NOMO-1 treated with dmso at 0.1 percent for 144 hours (cell line): ENCODE measurements around the gene KNDC1.
"Not testable (repeated sequence)": the region's sequence is repeated elsewhere in the genome, so short reads cannot be mapped to it uniquely, and the experiment has no call there.

Experiments
- DNase-seq: peaks from one replicate; lab custom pipeline; 2025; ENCODE audit not compliant: unreplicated experiment; lab: John Stamatoyannopoulos, UW

Gene KNDC1

GRCh38 chr10:133124357-133125211 lies 35.4 kb upstream of the KNDC1 start:
- DNase-seq: no peak

DNA sequence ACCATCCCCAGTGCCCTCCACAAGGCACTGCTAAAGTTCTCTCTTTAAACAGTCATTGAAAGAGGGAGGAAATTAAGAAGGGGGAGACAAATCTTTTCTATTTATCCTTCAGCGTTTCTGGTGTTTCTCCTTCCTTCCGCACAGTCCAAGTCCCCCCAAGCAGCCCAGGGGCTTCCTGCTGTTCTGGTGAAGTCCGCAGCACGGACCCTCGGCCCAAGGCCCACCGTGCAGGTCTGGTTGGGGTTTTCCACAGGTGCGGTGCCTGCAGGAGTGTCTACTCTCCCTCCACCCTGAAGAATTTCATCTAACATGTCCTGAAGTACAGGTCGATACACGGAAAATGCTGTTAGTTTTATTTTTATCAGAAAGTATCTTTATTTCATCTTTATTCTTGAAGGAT lies 34.1 kb upstream of the KNDC1 start:
- no peak for DNase-seq

- no peak for DNase-seq
These were observed 33.4 kb upstream of the KNDC1 start for GRCh38 chr10:133126431-133127290.

DNA sequence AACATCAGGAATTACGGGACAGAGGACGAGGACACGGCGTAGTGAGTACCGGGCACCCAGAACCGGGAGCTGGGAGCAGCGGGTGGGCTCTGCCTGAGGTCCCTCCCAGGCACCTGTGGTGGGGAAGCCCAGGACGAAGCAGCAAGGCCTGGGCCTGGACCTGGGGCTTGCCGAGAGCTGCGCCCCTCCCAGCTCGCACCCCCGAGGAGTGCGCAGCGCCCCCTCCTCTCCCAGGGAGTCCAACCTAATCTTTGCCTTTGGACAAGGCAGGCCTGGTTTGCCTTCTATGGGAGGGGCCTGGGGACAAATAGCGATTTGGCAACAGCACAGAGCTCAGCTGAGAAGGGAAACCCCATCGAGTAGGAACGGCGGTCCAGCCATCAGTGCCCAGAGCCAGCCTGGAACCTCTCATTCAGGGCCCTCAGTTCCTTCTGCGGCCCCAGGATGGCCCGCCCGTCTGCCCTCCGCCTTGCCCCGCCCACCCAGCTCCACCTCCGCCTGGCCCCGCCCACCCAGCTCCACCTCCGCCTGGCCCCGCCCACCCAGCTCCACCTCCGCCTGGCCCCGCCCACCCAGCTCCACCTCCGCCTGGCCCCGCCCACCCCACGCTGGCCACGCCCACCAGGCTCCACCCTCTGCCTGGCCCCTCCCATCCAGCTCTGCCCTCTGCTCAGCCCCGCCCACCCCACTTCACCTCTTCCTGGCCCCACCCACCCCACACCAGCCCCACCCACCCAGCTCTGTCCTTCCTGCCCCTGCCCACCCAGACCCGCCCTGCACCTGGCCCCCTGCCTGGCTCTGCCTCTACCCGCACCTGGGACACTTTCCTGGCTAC lies 32.5 kb upstream of the KNDC1 start:
- no peak for DNase-seq

- no peak for DNase-seq
These were observed 31.6 kb upstream of the KNDC1 start for GRCh38 chr10:133128126-133129070.

DNA sequence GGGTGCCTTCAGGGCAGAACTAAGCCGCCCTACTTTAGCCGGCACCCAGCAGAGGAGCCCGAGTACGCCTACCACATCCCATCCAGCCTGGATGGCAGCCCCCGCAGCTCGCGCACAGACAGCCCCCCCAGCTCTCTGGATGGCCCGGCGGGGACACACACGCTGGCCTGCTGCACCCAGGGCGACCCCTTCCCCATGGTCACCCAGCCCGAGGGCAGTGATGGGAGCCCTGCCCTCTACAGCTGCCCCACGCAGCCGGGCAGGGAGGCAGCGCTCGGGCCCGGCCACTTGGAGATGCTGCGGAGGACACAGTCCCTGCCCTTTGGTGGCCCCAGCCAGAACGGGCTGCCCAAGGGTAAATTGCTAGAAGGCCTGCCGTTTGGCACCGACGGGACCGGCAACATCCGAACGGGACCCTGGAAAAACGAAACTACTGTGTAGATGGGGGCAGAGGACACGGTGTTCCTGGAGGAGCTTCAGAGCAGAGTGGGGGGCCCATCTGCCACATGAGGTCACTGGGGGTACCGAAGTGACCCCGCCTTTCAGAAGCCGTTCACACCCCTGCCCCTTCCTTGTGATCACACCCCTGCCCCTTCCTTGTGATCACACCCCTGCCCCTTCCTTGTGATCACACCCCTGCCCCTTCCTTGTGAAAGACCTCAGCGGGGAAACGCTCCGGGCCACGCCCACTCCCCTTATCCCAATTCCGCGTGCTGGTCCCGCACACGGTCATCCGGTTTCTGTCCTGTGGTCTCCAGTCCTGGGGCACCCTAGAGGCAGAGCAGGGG lies 30.8 kb upstream of the KNDC1 start:
- no peak for DNase-seq

GRCh38 chr10:133129859-133130495 lies 30.0 kb upstream of the KNDC1 start:
- DNase-seq: no peak

DNA sequence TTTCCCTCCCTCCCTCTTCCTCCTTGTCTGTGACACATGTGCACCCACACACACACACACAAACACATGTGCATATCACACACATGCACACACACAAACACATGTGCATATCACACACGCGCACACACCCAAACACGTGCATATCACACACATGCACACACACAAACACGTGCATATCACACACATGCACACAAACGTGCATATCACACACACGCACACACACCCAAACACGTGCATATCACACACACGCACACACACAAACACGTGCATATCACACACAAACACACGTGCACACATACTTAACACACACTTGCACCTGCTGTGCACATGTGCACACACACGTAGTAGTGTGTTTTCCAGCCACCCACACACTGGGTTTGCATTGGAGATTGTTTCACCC lies 29.4 kb upstream of the KNDC1 start:
- no peak for DNase-seq

- no peak for DNase-seq
These were observed 29.0 kb upstream of the KNDC1 start for GRCh38 chr10:133131053-133131452.

GRCh38 chr10:133131734-133132472 lies 28.1 kb upstream of the KNDC1 start:
- DNase-seq: no peak

GRCh38 chr10:133132473-133133291 lies 27.3 kb upstream of the KNDC1 start:
- no peak for DNase-seq

GRCh38 chr10:133133471-133134231 lies 26.4 kb upstream of the KNDC1 start:
- no peak for DNase-seq

- DNase-seq: no peak
These were observed 25.5 kb upstream of the KNDC1 start for GRCh38 chr10:133134411-133135115.

- DNase-seq: no peak
These were observed 24.9 kb upstream of the KNDC1 start for GRCh38 chr10:133135116-133135465.

DNA sequence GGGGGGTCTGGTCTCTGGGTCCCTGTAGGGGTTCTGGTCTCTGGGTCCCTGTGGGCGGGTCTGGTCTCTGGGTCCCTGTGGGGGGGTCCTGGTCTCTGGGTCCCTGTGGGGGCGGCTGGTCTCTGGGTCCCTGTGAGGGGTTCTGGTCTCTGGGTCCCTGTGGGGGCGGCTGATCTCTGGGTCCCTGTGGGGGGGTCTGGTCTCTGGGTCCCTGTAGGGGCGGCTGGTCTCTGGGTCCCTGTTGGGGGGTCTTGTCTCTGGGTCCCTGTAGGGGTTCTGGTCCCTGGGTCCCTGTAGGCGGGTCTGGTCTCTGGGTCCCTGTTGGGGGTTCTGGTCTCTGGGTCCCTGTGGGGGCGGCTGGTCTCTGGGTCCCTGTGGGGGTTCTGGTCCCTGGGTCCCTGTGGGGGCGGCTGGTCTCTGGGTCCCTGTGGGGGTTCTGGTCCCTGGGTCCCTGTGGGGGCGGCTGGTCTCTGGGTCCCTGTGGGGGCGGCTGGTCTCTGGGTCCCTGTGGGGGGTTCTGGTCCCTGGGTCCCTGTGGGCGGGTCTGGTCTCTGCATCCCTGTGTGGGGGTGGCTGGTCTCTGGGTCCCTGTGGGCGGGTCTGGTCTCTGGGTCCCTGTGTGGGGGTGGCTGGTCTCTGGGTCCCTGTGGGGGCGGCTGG lies 22.4 kb upstream of the KNDC1 start:
- DNase-seq: not testable (repeated sequence)
